H1 (cell line): ENCODE results near the gene DPF3. TPM values are rescaled to one million over a fixed set of nuclear protein-coding genes. Genes with fewer than 3 reads are reported as not detected.

Source experiments
- CTCF ChIA-PET: fragments of 300-600 bp; sonication (Branson Sonifier 250); formaldehyde crosslinking; loops from one replicate; lab custom pipeline; 2021; ENCODE audit not compliant: partially characterized antibody; lab: Charles Lee
- POLR2A ChIA-PET: fragments of 300-600 bp; sonication (Branson Sonifier 250); formaldehyde crosslinking; loops from one replicate; lab custom pipeline; 2021; ENCODE audit warnings: inconsistent platforms; ENCODE audit not compliant: partially characterized antibody; lab: Charles Lee
- DNase-seq, 2 experiments: peaks; one replicate each; pipeline versions ENCODE4 v3.0.0 to v3.0.0-alpha.2; 2010 to 2022; ENCODE audit warnings: low spot score in 2 of 2, low read depth in 1 of 2, mixed read lengths in 1 of 2
- FAIRE-seq: peaks from 2 replicates; lab custom pipeline; 2011; peaks lifted over from hg19 to GRCh38; lab: Jason Lieb, UNC
- H2AFZ ChIP-seq: 2 replicates; pipeline ENCODE4 v1.8.1; 2012; ENCODE audit warnings: low read length, inconsistent platforms
- H2AK5ac ChIP-seq: 2 replicates; pipeline ENCODE4 v1.6.1; 2013; ENCODE audit warnings: low read depth, low read length
- H2BK120ac ChIP-seq: replicated peaks from 2 replicates; pipeline ENCODE3; 2013; ENCODE audit warnings: low read depth, low read length, inconsistent platforms
- H2BK12ac ChIP-seq: 2 replicates; pipeline ENCODE4 v1.6.1; 2013; ENCODE audit warnings: low read depth, low read length
- H2BK15ac ChIP-seq: 2 replicates; pipeline ENCODE4 v1.6.1; 2013; ENCODE audit warnings: low read length
- H2BK20ac ChIP-seq: 2 replicates; pipeline ENCODE4 v1.6.1; 2013; ENCODE audit warnings: low read length
- H2BK5ac ChIP-seq: 2 replicates; pipeline ENCODE4 v1.6.1; 2013; ENCODE audit warnings: low read depth, low read length
- H3K14ac ChIP-seq: 2 replicates; pipeline ENCODE4 v1.6.1; 2013; ENCODE audit warnings: inconsistent platforms; ENCODE audit not compliant: insufficient read length
- H3K18ac ChIP-seq: 2 replicates; pipeline ENCODE4 v1.6.1; 2013; ENCODE audit warnings: low read length; ENCODE audit errors: extremely low read depth
- H3K23ac ChIP-seq: 2 replicates; pipeline ENCODE4 v1.6.1; 2013; ENCODE audit warnings: inconsistent platforms; ENCODE audit not compliant: insufficient read length
- H3K23me2 ChIP-seq: 2 replicates; pipeline ENCODE4 v1.6.1; 2013; ENCODE audit warnings: low read depth, low read length
- H3K27ac ChIP-seq: 2 replicates; pipeline ENCODE4 v1.6.1; 2011; ENCODE audit warnings: low read depth, low read length, inconsistent platforms
- H3K27me3 ChIP-seq, 4 experiments: replicated peaks in 1 of 4; 1 replicate in 1 of 4; 2 replicates in 3 of 4; pipeline versions ENCODE4 v1.6.1 to v1.8.1; 2011 to 2013; ENCODE audit warnings: low read length in 3 of 4, mild to moderate bottlenecking in 3 of 4, inconsistent platforms in 2 of 4, mixed read lengths in 2 of 4, moderate library complexity in 1 of 4; ENCODE audit not compliant: control insufficient read depth in 3 of 4, insufficient read depth in 3 of 4; ENCODE audit errors: extremely low read depth in 1 of 4
- H3K36me3 ChIP-seq, 4 experiments: 2 replicates each; pipeline versions ENCODE4 v1.6.1 to v1.8.1; 2011 to 2013; ENCODE audit warnings: mild to moderate bottlenecking in 4 of 4, low read length in 3 of 4, moderate library complexity in 2 of 4, control low read depth in 1 of 4, inconsistent platforms in 1 of 4; ENCODE audit not compliant: insufficient read depth in 4 of 4, control insufficient read depth in 2 of 4
- H3K4ac ChIP-seq: replicated peaks from 2 replicates; pipeline ENCODE3; 2013; ENCODE audit warnings: low read length, low read depth, mixed read lengths, inconsistent platforms; ENCODE audit not compliant: insufficient read length
- H3K4me1 ChIP-seq, 4 experiments: replicated peaks in 1 of 4; 1 replicate in 1 of 4; 2 replicates in 3 of 4; pipeline versions ENCODE4 v1.6.1 to v1.8.1; 2011 to 2013; ENCODE audit warnings: low read length in 3 of 4, inconsistent platforms in 2 of 4, mixed read lengths in 1 of 4; ENCODE audit not compliant: insufficient read depth in 4 of 4, control insufficient read depth in 3 of 4
- H3K4me2 ChIP-seq, 2 experiments: 2 replicates each; pipeline versions ENCODE4 v1.6.1 to v1.8.1; 2011 to 2013; ENCODE audit warnings: low read depth in 2 of 2, low read length in 2 of 2, control low read depth in 1 of 2, inconsistent platforms in 1 of 2, mild to moderate bottlenecking in 1 of 2; ENCODE audit not compliant: insufficient read depth in 1 of 2
- H3K4me3 ChIP-seq, 4 experiments: fragments of 200-600, 300-600 bp in 1 of 4; sonication (generic), shearing (Covaris generic), sonication (Bioruptor Twin) in 1 of 4; 2 replicates each; pipeline versions ENCODE4 v1.5.1 to v1.8.1; 2011 to 2016; ENCODE audit warnings: low read length in 4 of 4, low read depth in 3 of 4, control low read depth in 2 of 4, inconsistent platforms in 2 of 4, mild to moderate bottlenecking in 2 of 4, mixed read lengths in 1 of 4, moderate library complexity in 1 of 4; ENCODE audit not compliant: insufficient read depth in 2 of 4; ENCODE audit errors: extremely low read depth in 1 of 4
- H3K56ac ChIP-seq: replicated peaks from 2 replicates; pipeline ENCODE3; 2013; ENCODE audit warnings: low read depth, mild to moderate bottlenecking, mixed read lengths, low read length, inconsistent platforms; ENCODE audit not compliant: insufficient read length
- H3K79me1 ChIP-seq: 2 replicates; pipeline ENCODE4 v1.6.1; 2013; ENCODE audit warnings: low read depth, low read length, control low read depth
- H3K79me2 ChIP-seq, 2 experiments: 2 replicates each; pipeline versions ENCODE4 v1.6.1 to v1.8.1; 2012 to 2013; ENCODE audit warnings: low read length in 2 of 2, mild to moderate bottlenecking in 2 of 2, inconsistent platforms in 1 of 2; ENCODE audit not compliant: insufficient read depth in 2 of 2, control insufficient read depth in 1 of 2
- H3K9ac ChIP-seq, 4 experiments: replicated peaks in 1 of 4; 1 replicate in 1 of 4; 2 replicates in 3 of 4; pipeline versions ENCODE4 v1.6.1 to v1.8.1; 2011 to 2013; ENCODE audit warnings: low read depth in 3 of 4, low read length in 3 of 4, control low read depth in 2 of 4, mild to moderate bottlenecking in 2 of 4, moderate library complexity in 2 of 4, inconsistent platforms in 1 of 4; ENCODE audit errors: extremely low read depth in 1 of 4
- H3K9me3 ChIP-seq, 2 experiments: 2 replicates each; pipeline versions ENCODE4 v1.6.1 to v1.8.1; 2012 to 2013; ENCODE audit warnings: mild to moderate bottlenecking in 2 of 2, moderate library complexity in 2 of 2, control low read depth in 1 of 2, inconsistent platforms in 1 of 2, low read depth in 1 of 2, low read length in 1 of 2, mixed read lengths in 1 of 2; ENCODE audit not compliant: insufficient read depth in 2 of 2
- H4K20me1 ChIP-seq, 2 experiments: replicated peaks in 1 of 2; 2 replicates each; pipeline versions ENCODE3 to v1.8.1; 2011 to 2013; ENCODE audit warnings: inconsistent platforms in 2 of 2, low read length in 2 of 2, mild to moderate bottlenecking in 1 of 2; ENCODE audit not compliant: insufficient read depth in 2 of 2, control insufficient read depth in 1 of 2
- H4K5ac ChIP-seq: 2 replicates; pipeline ENCODE4 v1.6.1; 2013; ENCODE audit warnings: low read length, low read depth, mixed read lengths, inconsistent platforms; ENCODE audit not compliant: insufficient read length
- H4K8ac ChIP-seq: 2 replicates; pipeline ENCODE4 v1.8.0; 2013; ENCODE audit warnings: mild to moderate bottlenecking, moderate library complexity, low read length, inconsistent platforms; ENCODE audit not compliant: insufficient read depth; ENCODE audit errors: extremely low read depth
- H4K91ac ChIP-seq: replicated peaks from 2 replicates; pipeline ENCODE3; 2013; ENCODE audit warnings: low read length, mixed read lengths, inconsistent platforms; ENCODE audit not compliant: insufficient read length
- BRCA1 ChIP-seq: IDR thresholded peaks from 2 replicates; pipeline ENCODE4 v1.6.1; 2012; ENCODE audit warnings: low read depth, low read length, improper control_type of control experiment
- CEBPB ChIP-seq: IDR thresholded peaks from 2 replicates; pipeline ENCODE4 v1.6.1; 2012; ENCODE audit warnings: low read depth, low read length
- CREB1 ChIP-seq: IDR thresholded peaks from 2 replicates; pipeline ENCODE4 v1.6.1; 2012; ENCODE audit warnings: inconsistent platforms
- CTBP2 ChIP-seq: IDR thresholded peaks from 2 replicates; pipeline ENCODE4 v1.7.0; 2011; ENCODE audit warnings: borderline replicate concordance, mild to moderate bottlenecking, moderate library complexity, mixed read lengths, low read length; ENCODE audit not compliant: insufficient read depth, insufficient read length
- EGR1 ChIP-seq: IDR thresholded peaks from 2 replicates; pipeline ENCODE4 v1.6.1; 2011; ENCODE audit warnings: low read depth, low read length, borderline replicate concordance
- GABPA ChIP-seq: IDR thresholded peaks from 2 replicates; pipeline ENCODE4 v1.6.1; 2011; ENCODE audit warnings: mild to moderate bottlenecking, low read length, moderate library complexity, borderline replicate concordance; ENCODE audit not compliant: insufficient read depth
- HDAC6 ChIP-seq: IDR thresholded peaks from one replicate; pipeline ENCODE4 v1.7.1; 2012; ENCODE audit warnings: low read depth, mild to moderate bottlenecking, inconsistent platforms, low read length, moderate library complexity
- KDM1A ChIP-seq: fragments of 200-600, 300-600 bp; sonication (generic); IDR thresholded peaks from 2 replicates; pipeline ENCODE4 v1.7.1; 2016; ENCODE audit warnings: mild to moderate bottlenecking, low read length, borderline replicate concordance
- MAX ChIP-seq: IDR thresholded peaks from 2 replicates; pipeline ENCODE4 v1.6.1; 2012; ENCODE audit warnings: inconsistent platforms
- NRF1 ChIP-seq: IDR thresholded peaks from 2 replicates; pipeline ENCODE4 v1.6.1; 2011; ENCODE audit warnings: mild to moderate bottlenecking, low read depth, low read length, improper control_type of control experiment
- PHF8 ChIP-seq: fragments of 200-600 bp; sonication (generic); conservative IDR thresholded peaks from 2 replicates; pipeline ENCODE4 v1.7.1; 2012; ENCODE audit warnings: low read depth, mild to moderate bottlenecking, inconsistent platforms, low read length, moderate library complexity
- RAD21 ChIP-seq, 2 experiments: IDR thresholded peaks in 1 of 2; conservative IDR thresholded peaks in 1 of 2; 2 replicates each; pipeline ENCODE4 v1.6.1; 2011; ENCODE audit warnings: low read depth in 2 of 2, low read length in 2 of 2, improper control_type of control experiment in 1 of 2, inconsistent platforms in 1 of 2, mild to moderate bottlenecking in 1 of 2, moderate library complexity in 1 of 2
- RBBP5 ChIP-seq: IDR thresholded peaks from 2 replicates; pipeline ENCODE4 v1.7.1; 2012; ENCODE audit warnings: low read depth, mild to moderate bottlenecking, inconsistent platforms, low read length, moderate library complexity, borderline replicate concordance
- SAP30 ChIP-seq: fragments of 300-600 bp; sonication (generic); IDR thresholded peaks from 2 replicates; pipeline ENCODE4 v1.7.1; 2012; ENCODE audit warnings: low read length, moderate library complexity, mild to moderate bottlenecking, inconsistent platforms; ENCODE audit not compliant: insufficient read depth, insufficient replicate concordance
- SRF ChIP-seq: IDR thresholded peaks from 2 replicates; pipeline ENCODE4 v1.6.1; 2011; ENCODE audit warnings: mild to moderate bottlenecking, low read depth, low read length, moderate library complexity
- WGBS, 2 experiments: shearing (Covaris generic) in 1 of 2; methylation state at CpG; one replicate each; pipeline versions ENCODE4 v1.1.6 to v1.1.7; 2013 to 2015; ENCODE audit warnings: low lambda C conversion rate in 2 of 2, mixed read lengths in 2 of 2, inconsistent platforms in 1 of 2, low coverage in 1 of 2, missing lambda C conversion rate in 1 of 2; ENCODE audit not compliant: insufficient replicate concordance in 2 of 2, insufficient coverage in 1 of 2, insufficient read length in 1 of 2; ENCODE audit errors: extremely low coverage in 1 of 2, missing lambda C conversion rate in 1 of 2; 5-methylcytosine and 5-hydroxymethylcytosine counted together
- polyA plus RNA-seq, 7 experiments: library from polyadenylated mRNA; depleted of rRNA in 3 of 7; stranded (reverse) in 5 of 7; unstranded in 2 of 7; fragments of >200 nt in 5 of 7; fragments of 200-250 nt in 2 of 7; gene quantifications; 1 replicate in 5 of 7; 2 replicates in 1 of 7; 4 replicates in 1 of 7; pipeline versions ENCODE4 v1.2.1 to v1.2.3, GENCODE V29; 2011 to 2013; ENCODE audit warnings: missing spikeins in 2 of 7, mixed read lengths in 2 of 7
- total RNA-seq: library from RNA; stranded (reverse); fragmentation: NEBNext Ultra II Directional; extraction: Animal tissue kit (Norgen Biotek cat#: 25700); gene quantifications from 2 replicates; pipeline ENCODE4 v1.2.1, GENCODE V29; 2021

The DPF3 gene
- total and polyA plus RNA-seq, 2 of the 8 experiments (the other 6 are each of a cell fraction or from before 2014, with no cell fraction given) = 0.19 TPM; not detected in 1

DNA sequence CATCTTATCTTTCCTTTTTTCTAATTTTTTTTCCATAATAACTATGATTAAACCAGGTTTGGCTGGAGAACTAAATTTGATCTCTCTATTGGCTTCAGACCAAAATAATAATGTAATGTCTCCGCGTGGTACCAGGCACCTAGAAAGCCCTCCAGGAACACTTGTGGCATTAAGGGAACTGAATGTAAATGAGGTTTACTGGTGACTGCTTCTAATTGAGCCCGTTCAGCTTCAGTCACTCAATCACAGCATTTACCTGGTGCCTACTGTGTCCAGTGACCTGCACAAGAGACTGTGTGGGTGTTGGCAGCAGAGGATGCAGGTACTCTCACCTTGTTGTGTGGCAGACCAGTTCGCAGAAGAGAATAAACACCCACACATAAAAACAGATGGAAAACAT, 302.5 kb downstream of the DPF3 start:
- ChIA-PET CTCF (no interaction called here), POLR2A (no interaction called here)
- Histone ChIP-seq H3K27me3 (no peaks in the 10 kb centered on the region), H3K9me3 (no peaks in the 10 kb centered on the region; a peak in 1 of 4 replicates), H3K79me2 (no peaks in the 10 kb centered on the region), H3K4me2 (no peak overlapping the region), H3K27ac (no peak overlapping the region), H3K36me3 (no peaks in the 10 kb centered on the region), H4K20me1 (no peaks in the 10 kb centered on the region), H3K23me2 (no peaks in the 10 kb centered on the region), H3K14ac (no peak overlapping the region), H2BK20ac (no peak overlapping the region), H3K9ac (no peak overlapping the region), H2BK5ac (no peak overlapping the region), H4K91ac (no peak overlapping the region), H2AFZ (no peak overlapping the region), H3K79me1 (no peaks in the 10 kb centered on the region), H2AK5ac (no peak overlapping the region), H3K4me3 (no peak overlapping the region), H4K8ac (no peak overlapping the region), H3K23ac (no peak overlapping the region), H3K56ac (no peak overlapping the region), H2BK120ac (no peak overlapping the region), H2BK12ac (no peak overlapping the region), H3K4ac (no peak overlapping the region), H4K5ac (no peak overlapping the region), H2BK15ac (no peak overlapping the region), H3K4me1 (no peaks in the 10 kb centered on the region), H3K18ac (no peak overlapping the region)
- no peak for DNase-seq
- 92% methylated on average over 4 of the region's 4 CpGs; no CpG with 5 or more reads in 1 of the 2 experiments for WGBS, 2 experiments
- no peak for FAIRE-seq
- TF ChIP-seq PHF8 = no peak
- no peak for TF ChIP-seq MAX
- no peak for TF ChIP-seq BRCA1
- TF ChIP-seq SRF = no peak
- no peak for TF ChIP-seq CEBPB
- no peak for TF ChIP-seq CREB1
- TF ChIP-seq NRF1 = no peak
- TF ChIP-seq RAD21 (IDR thresholded peaks at IDR 0.05 in 1 of 2, conservative IDR thresholded peaks at IDR 0.05 in 1 of 2; ENCODE audit: low read depth in 2 of 2, low read length in 2 of 2) = no peak
- TF ChIP-seq GABPA = no peak
- no peak for TF ChIP-seq HDAC6
- TF ChIP-seq CTBP2 = no peak
- no peak for TF ChIP-seq SAP30
- TF ChIP-seq KDM1A = no peak
- no peak for TF ChIP-seq RBBP5
- no peak for TF ChIP-seq EGR1
